Colon (tissue), 2 donors: ENCODE measurements around the gene IL1R2.
"Not testable (repeated sequence)": the region's sequence is repeated elsewhere in the genome, so short reads cannot be mapped to it uniquely, and the experiment has no call there.

ENCODE experiments used
- FAIRE-seq: peaks from 2 replicates; lab custom pipeline; 2012; peaks lifted over from hg19 to GRCh38; lab: Jason Lieb, UNC
- donor health status: control.
- donor health status: control.

The IL1R2 gene

DNA sequence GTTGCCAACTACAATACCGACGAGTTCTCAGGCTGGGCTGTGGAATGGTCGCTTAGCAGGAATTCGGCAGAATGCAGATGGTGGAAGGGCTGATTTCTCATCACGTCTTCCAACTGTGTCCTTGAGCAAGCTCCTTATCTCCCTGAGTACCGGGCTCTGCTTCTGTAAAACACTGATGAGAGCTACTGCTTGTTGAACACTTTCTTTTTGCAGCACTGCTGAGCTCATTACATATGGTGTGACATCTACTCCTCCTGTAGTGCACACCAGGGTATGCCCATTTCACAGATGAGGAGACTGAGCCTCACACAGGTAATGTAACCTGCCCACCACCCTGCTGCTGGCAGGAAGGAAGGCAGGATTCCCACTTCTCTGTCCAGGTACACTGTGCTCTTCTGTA lies 8.3 kb downstream of the IL1R2 start:
- no peak for FAIRE-seq

DNA sequence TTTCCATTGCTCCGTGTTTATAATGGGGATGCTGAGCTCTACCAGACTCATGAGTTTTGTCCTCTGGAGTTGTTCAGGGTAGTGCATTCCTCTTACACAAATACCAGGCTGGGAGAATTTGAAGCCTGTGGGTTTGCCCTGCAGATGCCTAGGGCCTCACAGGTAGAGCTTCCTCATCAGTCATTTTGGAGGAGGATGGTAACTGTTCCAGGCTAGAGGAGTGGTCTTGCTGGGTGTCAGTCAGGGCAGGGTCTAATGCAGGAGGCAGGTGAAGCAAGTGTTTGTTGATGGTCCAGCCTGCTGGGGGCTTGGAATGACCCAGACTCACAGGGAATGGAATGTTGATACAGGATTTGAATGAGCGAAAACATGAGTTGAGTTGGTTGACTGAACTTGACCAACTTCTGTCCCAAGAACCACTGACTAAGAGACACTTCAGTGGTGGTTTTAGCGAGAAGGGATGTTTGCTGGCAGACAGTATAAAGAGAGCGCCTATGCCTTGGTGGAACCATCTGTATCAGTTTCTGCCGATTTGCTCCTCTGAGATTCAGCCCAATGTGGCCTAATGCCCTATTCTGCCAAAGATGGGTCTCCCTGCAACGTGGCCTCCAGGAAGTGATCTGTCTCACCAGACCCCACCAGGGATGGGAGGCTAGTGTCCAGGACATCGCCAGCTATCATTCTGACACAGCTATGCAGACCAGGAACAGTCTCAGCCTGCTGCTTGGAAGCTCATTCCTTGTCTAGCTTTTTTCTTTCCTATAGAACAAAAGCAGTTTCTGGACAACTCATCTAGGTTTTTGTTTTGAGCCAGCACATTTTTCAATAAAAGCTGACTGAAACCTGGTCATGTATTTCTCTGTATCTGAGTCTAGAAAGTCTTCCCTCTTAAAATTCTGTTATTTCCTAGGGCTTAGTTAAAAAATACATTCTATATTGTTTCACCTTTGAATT lies 9.3 kb downstream of the IL1R2 start:
- no peak for FAIRE-seq

DNA sequence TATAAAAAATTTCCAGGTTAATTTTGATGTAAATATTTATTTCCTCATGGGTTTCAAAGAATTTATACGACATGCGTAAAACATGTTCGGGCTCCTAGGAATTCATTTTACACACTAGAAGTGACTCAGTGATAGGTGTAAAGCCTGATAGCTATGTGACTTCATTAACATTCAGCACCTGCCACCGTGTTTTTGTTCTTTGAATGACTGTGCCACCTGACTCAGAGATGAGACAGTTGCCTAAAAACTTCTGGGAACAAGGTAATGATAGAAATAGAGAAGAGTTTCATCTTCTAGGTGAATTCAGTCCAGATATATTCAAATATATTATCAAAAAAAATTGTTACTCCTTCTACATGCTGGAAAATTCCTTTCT lies 10.0 kb downstream of the IL1R2 start:
- no peak for FAIRE-seq

DNA sequence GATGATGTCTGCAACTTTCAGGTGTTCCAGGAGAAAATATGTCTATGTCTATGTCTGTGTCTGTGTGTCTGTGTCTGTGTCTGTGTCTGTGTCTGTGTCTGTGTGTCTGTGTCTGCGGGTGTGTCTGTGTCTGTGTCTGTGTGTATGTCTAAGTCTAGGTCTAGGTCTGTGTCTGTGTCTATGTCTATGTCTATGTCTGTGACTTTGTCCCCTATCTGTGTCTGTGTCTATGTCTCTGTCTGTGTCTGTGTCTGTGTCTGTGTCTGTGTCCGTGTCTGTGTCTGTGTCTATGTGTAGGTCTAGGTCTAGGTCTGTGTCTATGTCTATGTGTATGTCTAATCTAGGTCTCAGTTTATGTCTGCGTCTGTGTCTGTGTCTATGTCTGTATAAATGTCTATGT lies 10.5 kb downstream of the IL1R2 start:
- no peak for FAIRE-seq

DNA sequence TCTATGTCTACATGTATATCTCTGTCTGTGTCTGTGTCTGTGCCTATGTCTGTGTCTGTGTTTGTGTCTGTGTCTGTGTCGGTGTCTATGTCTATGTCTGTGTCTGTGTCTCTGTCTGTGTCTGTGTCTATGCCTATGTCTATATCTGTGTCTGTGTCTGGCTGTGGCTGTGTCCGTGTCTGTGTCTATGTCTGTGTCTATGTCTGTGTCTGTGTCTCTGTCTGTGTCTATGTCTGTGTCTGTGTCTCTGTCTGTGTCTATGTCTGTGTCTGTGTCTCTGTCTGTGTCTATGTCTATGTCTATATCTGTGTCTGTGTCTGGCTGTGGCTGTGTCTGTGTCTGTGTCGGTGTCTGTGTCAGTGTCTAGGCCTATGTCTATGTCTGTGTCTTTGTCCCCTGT lies 11.1 kb downstream of the IL1R2 start:
- not testable (repeated sequence) for FAIRE-seq

DNA sequence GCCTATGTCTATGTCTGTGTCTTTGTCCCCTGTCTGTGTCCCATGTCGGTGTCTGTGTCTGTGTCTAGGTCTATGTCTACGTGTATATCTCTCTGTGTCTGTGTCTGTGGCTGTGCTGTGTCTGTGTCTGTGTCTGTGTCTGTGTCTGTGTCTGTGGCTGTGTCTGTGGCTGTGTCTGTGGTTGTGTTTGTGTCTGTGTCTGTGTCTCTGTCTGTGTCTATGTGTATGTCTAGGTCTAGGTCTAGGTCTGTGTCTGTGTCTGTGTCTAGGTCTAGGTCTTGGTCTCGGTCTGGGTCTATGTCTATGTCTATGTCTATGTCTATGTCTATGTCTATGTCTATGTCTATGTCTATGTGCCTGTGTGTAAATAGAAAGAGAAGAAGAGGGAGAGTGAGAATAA lies 11.9 kb downstream of the IL1R2 start:
- FAIRE-seq = no peak

DNA sequence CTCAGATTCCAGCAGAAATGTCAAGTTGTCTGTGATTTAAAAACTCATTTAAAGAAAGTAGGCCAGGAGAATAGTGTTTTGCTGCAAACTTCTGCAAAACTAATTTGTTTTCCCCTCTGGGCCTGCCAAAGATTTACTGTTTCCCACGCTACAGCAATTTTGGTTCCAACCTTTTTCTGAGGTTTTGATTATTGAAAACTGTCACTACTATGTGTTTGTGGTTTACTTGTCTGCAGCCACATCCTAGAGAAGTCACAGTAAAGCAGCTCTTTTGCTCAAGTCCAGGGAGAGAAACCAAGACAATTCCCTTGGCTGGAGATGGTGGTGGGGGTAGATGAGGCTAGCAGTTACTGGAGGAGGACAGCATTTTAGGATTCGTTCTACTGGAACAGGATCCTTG lies 12.8 kb downstream of the IL1R2 start:
- no peak for FAIRE-seq

DNA sequence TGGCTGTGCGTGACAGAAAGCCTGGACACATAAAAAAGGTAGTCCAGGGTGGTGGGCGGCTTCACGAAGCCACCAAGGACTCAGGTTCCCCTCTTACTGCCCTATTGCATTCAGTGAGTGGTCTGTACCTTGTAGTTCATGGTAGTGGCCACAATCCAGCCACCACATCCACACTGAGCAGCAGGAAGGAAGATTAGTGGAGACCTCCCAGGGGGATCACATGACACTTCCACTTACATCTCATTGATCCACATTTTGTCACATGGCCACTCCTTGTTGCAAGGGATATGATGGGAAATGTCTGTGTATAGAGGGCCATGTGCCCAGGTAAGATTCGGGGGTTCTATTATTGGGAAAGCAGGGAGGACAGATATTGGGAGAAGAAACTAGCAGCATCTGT lies 13.7 kb downstream of the IL1R2 start:
- no peak for FAIRE-seq

DNA sequence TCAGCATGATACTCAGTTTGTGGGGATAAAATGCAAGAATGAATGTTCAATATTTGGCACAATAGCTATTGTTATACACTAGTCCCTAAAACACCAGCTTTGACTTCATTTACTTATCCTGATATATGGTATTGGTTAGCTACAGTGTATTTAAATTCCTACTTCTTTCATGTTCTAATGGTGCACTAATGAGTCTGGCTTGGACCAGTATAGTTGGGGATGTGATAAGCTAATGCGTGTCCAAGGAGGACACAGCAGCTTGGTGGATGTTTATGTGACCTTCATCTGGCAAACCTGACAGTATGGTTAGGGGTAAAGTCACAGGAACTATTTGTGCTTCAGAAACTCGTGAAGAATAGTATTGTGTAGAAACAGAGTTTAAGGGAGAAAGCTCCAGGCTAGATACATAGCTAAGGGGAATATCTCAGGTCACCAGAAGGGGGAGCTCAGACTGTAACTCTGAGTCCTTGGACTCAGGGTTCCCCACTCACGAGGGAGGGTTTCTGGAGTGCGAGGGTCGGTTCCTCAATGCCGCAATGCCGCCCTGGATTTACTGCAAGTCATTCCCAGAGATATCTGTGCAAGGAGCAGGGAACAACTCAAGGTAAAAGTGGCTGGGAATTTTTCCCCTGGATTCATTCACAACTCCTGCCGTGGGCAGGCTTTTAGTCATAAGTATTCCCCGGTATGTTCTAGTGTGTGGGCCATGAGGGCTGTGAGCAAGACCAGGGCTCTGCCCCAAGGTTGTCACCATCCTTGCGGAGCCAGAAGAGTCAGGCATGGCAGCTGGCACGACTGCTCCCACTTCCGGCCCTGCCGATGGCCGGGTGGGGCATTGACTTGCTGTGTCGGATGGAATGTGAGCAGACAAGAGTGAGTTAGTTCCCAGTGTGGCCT lies 14.5 kb downstream of the IL1R2 start:
- no peak for FAIRE-seq

DNA sequence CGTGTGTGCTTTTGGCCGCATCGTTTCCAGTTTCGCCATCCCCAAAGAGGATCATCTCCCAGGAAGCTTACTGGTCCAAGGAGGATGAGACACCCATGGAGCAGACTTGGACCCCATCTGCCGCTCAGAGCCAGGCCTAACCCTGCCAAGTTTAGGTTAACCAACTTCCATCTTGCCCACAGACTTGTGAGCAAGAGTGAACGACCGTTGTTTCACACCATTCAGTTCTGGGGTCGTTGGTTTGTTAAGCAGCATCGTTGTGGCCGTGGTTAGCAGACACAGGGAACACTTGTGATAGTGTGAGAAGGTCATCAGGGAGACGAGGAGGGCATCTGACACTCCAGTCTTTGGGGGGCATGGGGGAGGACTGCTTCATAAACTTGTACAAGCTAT lies 15.1 kb downstream of the IL1R2 start:
- no peak for FAIRE-seq

DNA sequence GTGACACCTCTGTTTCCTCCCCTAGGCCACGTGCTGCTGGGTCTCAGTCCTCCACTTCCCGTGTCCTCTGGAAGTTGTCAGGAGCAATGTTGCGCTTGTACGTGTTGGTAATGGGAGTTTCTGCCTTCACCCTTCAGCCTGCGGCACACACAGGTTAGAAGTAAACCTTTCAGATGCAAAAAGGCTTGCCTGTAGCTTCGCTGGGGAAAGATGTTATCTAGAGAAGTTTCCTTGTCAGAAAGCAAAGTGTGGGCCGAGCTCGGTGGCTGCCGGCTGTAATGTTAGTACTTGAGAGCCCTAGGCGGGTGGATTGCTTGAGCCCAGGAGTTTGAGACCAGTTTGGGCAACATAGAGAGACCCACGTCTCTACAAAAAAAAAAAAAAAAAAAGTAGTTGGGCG lies 16.7 kb downstream of the IL1R2 start:
- no peak for FAIRE-seq

DNA sequence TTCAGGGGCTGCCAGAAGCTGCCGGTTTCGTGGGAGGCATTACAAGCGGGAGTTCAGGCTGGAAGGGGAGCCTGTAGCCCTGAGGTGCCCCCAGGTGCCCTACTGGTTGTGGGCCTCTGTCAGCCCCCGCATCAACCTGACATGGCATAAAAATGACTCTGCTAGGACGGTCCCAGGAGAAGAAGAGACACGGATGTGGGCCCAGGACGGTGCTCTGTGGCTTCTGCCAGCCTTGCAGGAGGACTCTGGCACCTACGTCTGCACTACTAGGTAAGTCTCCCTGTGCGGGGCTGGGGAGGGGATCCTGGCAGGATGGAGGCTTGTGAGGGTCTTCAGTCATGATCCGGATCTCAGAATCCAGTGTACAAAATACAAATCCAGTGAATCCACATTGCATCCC lies 17.8 kb downstream of the IL1R2 start:
- no peak for FAIRE-seq

DNA sequence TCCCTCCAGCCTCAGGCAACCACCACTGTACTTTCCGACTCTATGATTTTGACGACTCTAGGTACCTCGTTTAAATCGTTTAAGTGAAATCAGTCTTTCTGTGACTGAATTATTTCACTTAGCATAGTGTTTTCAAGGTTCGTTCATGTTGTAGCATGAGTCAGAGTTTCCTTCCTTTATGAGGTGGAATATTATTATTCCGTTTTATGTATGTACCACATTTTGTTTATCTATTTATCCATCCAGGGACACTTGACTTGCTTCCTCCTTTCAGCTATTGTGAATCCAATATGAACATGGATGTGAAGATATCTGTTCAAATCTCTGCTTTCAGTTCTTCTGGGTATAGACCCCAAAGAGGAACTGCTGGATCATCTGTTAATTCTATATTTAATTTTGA lies 19.1 kb downstream of the IL1R2 start:
- FAIRE-seq = no peak

DNA sequence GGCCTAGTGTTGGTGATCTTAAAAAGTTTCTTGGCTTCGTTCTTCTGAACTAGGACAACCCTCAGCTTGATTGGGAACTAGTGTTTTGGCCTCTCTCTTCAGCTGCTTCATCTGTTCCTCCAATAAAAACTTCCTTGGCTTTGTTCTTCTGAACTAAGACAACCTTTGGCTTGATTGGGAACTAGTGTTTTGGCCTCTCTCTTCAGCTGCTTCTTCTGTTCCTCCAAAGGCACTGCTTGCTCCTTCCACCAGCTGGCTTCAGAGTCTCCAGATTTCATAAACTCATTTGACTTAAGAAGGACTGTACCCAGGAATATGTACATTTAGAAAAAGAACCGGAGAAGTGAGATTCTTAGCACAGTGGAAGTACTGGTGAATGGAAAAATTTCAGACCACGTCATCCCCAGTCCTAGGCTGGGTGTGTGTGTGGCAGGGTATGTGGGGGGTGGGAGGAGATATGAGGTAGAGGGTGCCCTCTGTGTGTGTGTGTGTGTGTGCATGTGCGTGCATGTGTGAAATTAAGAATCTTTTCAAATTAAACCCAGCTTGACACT lies 20.4 kb downstream of the IL1R2 start:
- FAIRE-seq = no peak

DNA sequence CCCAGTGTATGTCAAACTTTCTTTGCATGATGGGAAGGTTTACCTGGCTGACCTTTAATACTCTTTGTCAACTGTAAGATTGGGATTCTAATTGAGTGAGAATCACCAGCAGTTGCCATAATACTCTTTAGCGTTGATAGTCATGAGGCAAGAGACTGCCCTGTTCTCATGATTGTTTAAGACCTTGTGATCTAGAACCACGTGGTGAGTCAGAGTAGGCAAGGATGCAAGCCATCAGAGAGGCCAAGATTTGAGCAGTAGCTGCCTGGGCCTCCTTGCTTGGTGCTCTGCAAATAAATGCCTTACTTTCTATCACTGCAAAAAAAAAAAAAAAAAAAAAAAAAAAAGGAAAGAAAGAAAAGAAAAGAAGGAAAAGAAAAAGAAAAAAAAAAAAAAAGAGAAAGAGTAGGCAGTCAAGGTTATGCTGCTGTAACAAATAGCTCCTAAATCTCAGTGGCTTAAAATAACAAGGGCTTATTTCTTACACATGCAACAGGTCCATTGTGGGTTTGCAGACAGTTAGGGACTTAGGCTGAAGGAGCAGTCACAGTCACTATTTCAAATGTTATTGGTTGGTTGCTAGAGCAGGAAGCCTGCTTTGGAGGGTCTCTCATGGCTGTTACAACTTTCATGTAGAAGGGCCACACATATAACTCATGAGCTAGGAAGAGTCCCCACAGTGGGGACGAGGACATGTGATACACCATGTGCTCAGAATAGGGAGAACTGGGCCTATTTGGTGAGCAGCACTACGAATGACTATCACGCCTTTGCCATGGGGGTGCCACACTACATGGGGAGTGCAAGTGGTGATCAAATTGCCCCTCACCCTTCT lies 21.7 kb downstream of the IL1R2 start:
- FAIRE-seq = no peak

DNA sequence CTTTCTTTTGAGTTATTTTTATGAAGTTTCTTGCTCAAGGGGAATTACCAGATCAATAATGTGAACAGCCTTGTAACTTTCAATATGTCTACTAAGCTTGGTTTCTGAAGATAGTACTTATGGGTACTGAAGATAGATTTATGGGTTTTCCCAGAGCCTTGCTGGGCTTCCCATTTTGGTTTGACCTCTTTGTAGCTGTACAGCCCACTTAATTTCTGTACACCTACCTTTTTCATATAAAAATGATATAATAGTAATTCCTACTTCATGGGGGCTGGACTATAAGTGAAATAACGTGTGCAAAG lies 22.2 kb downstream of the IL1R2 start:
- no peak for FAIRE-seq

DNA sequence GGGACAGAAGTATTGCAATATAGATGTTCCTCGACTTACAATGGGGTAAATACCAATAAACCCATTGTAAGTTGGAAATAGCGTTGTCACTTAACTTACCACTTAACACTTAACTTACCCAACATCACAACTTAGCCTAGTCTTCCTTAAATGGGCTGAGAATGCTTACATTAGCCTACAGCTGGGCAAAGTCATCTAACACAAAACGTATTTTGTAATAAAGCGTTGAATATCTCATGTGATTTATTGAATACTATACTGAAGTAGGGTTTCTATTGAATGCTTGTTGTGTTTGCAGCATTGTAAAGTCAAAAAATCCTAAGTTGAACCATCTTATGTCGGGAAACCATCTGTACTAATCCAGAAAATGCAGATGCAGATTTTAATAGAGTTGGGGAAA lies 23.6 kb downstream of the IL1R2 start:
- FAIRE-seq = no peak

DNA sequence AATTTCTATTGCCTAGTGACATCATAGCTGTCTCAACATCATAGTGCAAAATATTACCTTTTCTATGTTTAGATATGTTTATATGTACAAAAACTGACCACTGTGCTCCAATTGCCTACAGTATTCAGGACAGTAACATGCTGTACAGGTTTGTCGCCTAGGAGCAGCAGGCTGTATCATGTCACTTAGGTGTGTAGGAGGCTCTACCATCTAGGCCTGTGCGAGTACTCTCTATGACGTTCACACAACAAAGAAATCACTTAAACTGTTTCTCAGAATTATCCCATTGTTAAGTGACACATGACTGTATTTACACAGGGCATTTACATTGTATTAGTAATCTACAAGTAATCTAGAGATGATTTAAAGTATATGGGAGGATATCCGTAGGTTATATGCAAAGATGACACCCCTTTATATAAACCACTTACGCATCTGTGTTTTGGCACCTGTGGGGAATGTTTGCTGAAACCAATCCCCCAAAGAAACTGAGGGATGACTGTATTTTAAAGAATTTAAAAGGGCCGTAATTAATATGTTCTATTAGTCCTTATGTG lies 24.7 kb downstream of the IL1R2 start:
- FAIRE-seq = no peak

DNA sequence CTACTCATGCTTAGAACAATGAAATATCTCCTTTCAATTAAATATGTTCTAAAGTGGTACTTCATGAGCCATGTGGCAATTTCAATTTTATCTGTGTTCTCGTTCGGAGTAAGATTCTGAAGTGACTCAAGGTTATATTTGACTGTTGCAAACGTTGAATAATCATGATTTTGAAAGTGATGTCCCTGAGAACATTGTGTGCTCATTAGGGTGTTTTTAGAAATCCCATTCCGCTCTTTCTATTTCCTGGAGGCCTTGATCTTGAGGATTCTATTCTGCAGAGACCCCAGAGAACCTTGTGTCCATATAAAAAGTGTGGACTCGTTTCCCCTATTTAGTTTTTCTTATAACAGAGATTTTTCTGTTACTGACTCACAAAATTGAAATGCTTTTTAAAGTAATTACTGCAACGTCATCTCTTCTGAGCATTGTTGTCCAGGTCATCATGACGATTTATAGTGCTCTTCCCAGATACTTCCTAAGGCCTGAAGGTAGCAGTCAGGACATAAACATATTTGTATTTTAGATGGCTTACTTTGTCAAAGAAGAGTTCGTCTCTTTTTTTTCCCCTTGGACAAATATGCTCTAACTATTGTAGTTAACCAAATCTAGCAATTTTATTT lies 27.2 kb downstream of the IL1R2 start:
- FAIRE-seq = no peak

DNA sequence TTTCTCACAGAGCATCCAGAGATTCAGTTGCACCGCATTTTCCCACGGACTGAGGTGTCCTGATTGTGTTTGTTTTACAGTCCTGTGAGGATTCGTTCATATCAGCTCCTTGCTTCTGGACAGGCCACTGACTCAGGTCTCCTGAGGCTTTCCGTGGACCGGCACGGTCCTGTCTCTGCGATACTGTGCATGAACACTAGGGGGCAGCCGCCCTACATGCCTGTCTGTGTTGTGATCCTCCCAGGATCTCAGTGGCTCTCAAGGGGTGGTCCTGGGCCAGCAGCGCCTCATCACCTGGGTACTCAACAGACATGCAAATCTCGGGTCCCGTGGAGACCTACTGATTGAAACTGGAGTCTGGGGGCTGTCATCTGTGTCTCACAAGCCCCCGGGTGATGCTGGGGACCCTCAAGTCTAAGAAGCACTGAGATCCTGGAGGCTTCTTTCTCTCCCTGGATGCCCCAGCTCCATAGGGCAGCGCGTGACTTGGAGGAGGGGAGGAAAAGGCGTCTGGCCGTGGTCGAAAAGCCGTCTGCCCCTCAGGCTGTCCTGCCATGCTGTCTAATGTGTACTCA lies 28.9 kb downstream of the IL1R2 start:
- FAIRE-seq = no peak

DNA sequence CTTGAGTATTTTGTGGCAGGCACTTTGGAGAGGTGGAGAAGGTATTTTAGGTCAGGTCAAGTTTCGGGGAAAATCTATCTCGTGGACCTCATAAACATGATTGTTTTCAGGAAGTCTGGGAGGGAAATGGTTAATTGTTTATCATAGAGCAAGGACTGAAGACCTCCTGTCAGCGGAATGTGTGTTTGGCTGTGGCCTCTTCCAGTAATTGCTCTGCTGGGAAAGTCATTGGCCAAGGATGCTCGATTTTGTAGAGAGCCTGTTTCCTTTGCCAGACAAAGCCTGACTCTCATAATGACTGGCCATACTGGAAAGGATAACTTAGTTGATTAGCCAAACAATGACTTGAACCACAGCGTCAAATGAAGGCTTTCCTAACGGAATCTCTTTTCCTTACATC lies 30.0 kb downstream of the IL1R2 start:
- no peak for FAIRE-seq
